AG10803 (cell line): Measurements from ENCODE around the gene HIP1.

ENCODE experiments used
- DNase-seq: peaks from one replicate; pipeline ENCODE4 v3.0.0; 2010; ENCODE audit warnings: low read depth
- H3K4me3 ChIP-seq: 2 replicates; pipeline ENCODE4 v1.5.1; 2011; ENCODE audit warnings: mild to moderate bottlenecking, low read length, control low read depth
- TF ChIP-seq, protein P1 (sequence below): conservative IDR thresholded peaks from 2 replicates; pipeline ENCODE4 v1.5.1; 2011; ENCODE audit warnings: mild to moderate bottlenecking, low read length, control low read depth, inconsistent platforms

HIP1 gene

DNA sequence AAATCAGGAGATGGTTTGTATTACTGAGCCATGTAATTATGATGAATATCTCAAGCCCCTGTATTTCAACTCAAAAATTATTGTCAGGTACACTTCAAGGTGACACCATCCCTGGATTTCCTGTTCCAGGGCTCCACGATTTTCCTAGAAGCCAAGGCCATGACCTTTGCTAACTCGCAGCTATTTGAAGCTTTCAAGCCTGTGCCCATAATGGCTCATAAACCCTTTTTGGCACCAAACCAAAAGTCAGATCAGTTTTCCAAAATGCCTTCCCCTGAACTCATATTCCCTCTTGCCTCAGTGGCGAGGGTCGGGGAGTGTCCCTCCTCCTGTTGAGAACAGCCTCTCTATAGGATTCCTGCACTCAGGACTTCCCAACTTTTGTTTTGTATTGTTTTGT, 70.8 kb downstream of the HIP1 start:
- DNase-seq: no peak
- H3K4me3 ChIP-seq: no peak overlapping the region
- TF ChIP-seq, protein P1, sequence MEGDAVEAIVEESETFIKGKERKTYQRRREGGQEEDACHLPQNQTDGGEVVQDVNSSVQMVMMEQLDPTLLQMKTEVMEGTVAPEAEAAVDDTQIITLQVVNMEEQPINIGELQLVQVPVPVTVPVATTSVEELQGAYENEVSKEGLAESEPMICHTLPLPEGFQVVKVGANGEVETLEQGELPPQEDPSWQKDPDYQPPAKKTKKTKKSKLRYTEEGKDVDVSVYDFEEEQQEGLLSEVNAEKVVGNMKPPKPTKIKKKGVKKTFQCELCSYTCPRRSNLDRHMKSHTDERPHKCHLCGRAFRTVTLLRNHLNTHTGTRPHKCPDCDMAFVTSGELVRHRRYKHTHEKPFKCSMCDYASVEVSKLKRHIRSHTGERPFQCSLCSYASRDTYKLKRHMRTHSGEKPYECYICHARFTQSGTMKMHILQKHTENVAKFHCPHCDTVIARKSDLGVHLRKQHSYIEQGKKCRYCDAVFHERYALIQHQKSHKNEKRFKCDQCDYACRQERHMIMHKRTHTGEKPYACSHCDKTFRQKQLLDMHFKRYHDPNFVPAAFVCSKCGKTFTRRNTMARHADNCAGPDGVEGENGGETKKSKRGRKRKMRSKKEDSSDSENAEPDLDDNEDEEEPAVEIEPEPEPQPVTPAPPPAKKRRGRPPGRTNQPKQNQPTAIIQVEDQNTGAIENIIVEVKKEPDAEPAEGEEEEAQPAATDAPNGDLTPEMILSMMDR: no peak

DNA sequence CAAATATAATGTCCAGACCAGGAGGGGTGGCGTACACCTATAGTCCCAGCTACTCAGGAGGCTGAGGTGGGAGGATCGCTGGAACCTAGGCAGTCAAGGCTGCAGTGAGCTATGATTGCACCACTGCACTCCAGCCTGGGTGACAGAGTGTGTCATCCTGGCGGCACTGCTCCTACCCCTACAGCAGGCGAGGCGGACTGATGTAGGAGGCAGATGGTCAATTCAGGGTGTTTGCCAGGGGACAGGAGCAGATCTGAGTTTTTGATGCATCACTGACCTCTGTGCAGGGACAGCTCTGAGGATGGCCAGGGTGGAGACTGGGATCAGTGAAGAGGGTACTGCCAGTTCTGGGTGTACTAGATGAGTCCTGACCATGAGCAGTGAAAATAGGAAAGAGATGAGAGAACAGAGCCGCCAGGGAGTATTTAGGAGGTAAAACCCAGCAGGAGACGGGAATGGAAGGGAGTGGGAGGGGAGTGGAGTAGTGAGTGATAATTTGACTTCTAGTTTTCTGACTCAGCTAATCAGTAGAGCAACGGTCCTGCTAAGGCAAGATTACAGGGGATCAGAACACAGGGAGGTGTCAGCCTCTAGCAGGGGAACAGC, 75.3 kb downstream of the HIP1 start:
- peak; percentile 19 for DNase-seq
- TF ChIP-seq, protein P1: no peak
- H3K4me3 ChIP-seq: no peak overlapping the region

DNA sequence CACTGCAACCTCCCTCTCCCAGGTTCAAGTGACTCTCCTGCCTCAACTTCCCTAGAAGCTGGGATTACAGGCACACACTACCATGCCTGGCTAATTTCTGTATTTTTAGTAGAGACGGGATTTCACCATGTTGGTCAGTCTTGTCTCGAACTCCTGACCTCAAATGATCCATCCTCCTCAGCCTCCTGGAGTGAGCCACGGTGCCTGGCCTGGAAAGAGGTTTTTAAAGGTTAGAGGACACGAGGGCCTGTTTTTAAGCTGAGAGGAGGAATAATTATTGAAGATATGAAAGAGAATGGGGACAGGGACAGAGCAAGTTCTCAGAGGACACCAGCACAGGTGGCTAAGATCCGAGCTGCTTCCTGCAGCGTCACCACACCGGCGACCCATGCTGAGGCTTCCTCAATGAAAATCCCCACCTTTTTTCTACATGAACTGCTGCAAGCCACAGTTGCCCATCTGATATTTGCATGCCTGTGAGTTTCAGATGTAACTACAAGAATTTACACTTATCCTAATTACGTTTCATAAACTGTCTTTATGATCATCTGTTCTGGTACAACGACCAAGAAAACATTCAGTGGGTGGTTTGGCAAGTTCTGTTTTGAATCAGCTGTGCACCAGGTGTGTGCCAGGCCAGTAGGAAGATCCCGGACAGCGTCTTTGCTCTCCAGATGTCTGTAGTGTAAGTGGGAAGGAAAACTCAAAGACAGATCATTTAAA, 76.0 kb downstream of the HIP1 start:
- TF ChIP-seq, protein P1: no peak
- H3K4me3 ChIP-seq: no peak overlapping the region
- peak; percentile 44 for DNase-seq

DNA sequence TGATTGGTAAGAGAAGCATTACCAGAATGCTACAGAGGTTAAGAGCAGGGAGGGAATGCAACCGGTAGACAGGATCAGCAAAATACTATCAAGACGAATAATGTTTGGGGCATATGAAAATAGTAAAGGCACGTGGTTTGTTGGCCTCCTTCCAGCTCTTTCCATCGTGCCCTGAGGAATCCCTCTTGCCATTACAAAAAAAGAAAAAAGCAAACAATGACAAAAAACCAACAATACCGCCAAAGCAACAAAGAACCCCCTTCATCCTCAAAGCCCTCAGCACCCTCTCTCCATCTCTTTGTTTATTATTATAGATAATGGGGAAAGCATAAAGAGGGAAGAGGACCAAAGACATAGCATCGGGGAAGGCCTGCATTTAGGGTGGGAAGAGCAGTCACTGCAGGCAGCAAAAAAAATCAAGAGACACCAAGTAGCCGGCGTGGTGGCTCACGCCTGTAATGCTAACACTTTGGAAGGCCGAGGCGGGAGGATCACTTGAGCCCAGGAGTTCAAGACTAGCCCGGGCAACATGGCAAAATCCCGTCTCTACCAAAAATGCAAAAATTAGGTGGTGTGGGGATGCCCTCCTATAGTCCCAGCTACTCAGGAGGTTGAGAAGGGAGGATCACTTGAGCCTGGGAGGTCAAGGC, 78.0 kb downstream of the HIP1 start:
- TF ChIP-seq, protein P1: no peak
- H3K4me3 ChIP-seq: no peak overlapping the region
- DNase-seq: no peak

DNA sequence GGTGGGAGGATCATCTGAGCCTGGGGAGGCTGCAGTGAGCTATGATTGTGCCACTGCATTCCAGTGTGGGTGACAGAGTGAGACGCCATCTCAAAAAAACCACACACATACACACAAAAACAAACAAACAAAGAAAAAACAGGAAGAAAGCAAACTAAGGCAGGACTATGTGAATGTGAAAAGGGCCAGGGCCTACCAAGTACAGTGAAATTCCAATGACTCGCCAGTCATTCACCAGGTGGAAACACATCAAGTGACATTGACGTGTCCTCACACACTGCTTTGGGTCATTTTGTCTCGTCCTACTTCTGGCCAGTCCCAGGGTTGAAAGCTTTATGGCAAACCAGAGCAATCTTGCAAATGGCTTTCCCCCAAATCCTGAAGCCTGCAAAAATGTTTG, 79.9 kb downstream of the HIP1 start:
- DNase-seq: no peak
- no peak overlapping the region for H3K4me3 ChIP-seq
- TF ChIP-seq, protein P1: no peak

DNA sequence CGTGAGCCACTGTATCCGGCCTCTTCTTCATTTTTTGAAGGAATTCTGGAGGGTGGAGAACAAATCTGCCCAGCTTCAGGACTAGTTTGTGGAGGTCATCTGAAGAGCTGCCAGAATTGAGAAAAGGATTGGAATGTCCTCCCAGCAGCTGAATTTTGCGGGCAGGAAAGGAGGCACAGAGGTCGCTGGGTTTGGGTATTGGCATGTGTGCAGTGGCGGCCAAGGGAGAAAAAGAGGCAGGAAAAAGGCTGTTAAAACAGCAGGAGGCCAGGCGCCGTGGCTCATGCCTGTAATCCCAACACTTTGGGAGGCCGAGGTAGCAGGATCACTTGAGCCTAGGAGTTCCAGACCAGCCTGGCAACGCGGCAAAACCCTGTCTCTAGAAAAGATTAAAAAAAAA, 80.4 kb downstream of the HIP1 start:
- no peak for DNase-seq
- H3K4me3 ChIP-seq: no peak overlapping the region
- TF ChIP-seq, protein P1: no peak

DNA sequence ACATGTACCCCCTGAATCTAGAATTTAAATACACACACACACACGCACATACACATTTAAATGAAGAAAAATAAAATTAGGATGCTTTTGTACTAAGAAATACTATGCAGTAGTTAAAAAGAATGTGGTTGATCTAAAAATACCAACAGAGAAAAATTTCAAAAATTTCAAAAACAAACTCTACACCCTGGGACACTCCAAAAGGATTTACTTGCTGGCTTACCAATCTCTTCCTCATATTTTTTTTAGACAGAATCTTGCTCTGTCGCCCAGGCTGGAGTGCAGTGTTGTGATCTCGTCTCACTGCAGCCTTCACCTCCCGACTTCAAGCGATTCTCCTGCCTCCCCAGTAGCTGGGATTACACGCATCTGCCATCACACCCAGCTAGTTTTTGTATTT, 80.9 kb downstream of the HIP1 start:
- H3K4me3 ChIP-seq: no peak overlapping the region
- TF ChIP-seq, protein P1: no peak
- DNase-seq: no peak
